D721Med (cell line): ENCODE results near the gene TLR3.

ENCODE experiments used
- DNase-seq: peaks from one replicate; pipeline ENCODE4 v3.0.0; 2011; ENCODE audit warnings: low spot score; ENCODE audit not compliant: insufficient read length
- FAIRE-seq: peaks from 2 replicates; lab custom pipeline; 2011; peaks lifted over from hg19 to GRCh38; lab: Jason Lieb, UNC
- CTCF ChIP-seq: IDR thresholded peaks from 2 replicates; pipeline ENCODE4 v1.5.1; 2012; ENCODE audit warnings: mild to moderate bottlenecking, control low read depth; ENCODE audit not compliant: insufficient read depth; ENCODE audit errors: missing control alignments

The TLR3 gene

GRCh38 chr4:186024637-186025407, 44.1 kb upstream of the TLR3 start:
- no peak for DNase-seq

GRCh38 chr4:186025408-186025690, 43.6 kb upstream of the TLR3 start:
- no peak for TF ChIP-seq CTCF
- FAIRE-seq: no peak
- no peak for DNase-seq

More at GRCh38 chr4:186024637-186025407, 44.1 kb upstream of the TLR3 start:
- TF ChIP-seq CTCF: no peak
- FAIRE-seq: no peak

- DNase-seq: no peak
- FAIRE-seq: no peak
- TF ChIP-seq CTCF: no peak
These were observed 41.6 kb upstream of the TLR3 start for GRCh38 chr4:186027405-186027804.

- TF ChIP-seq CTCF: no peak
- DNase-seq: no peak
- FAIRE-seq: no peak
These were observed 39.2 kb upstream of the TLR3 start for GRCh38 chr4:186029571-186030398.

GRCh38 chr4:186030399-186030775, 38.6 kb upstream of the TLR3 start:
- no peak for TF ChIP-seq CTCF
- DNase-seq (no peak), FAIRE-seq (no peak)

GRCh38 chr4:186030795-186031194, 38.2 kb upstream of the TLR3 start:
- DNase-seq (no peak), FAIRE-seq (no peak)
- TF ChIP-seq CTCF: no peak

GRCh38 chr4:186032259-186032658, 36.7 kb upstream of the TLR3 start:
- TF ChIP-seq CTCF: peak; percentile 19
- FAIRE-seq (no peak), DNase-seq (no peak)
